GM12878 (cell line): ENCODE measurements around the gene ADA. TPM values are rescaled to one million over a fixed set of nuclear protein-coding genes. Genes with fewer than 3 reads are reported as not detected.

ENCODE experiments used
- ATAC-seq: fragments of 200-7000 bp; cut with Tn5 transposase; 3 replicates; pipeline ENCODE4 v1.9.1; 2020; ENCODE audit warnings: mild to moderate bottlenecking, moderate library complexity
- BruUV-seq: library from RNA; stranded (reverse); fragments of 400-500 nt; replicated peaks from 2 replicates; lab custom pipeline; 2021; lab: Mats Ljungman, UMichigan
- CTCF ChIA-PET: fragments of 300-600 bp; sonication (Branson Sonifier 250); formaldehyde crosslinking; extraction: SDS; loops from one replicate; lab custom pipeline; 2021; ENCODE audit warnings: inconsistent platforms; lab: Yijun Ruan, JAX
- POLR2A ChIA-PET: fragments of 350-600 bp; formaldehyde crosslinking; extraction: SDS; loops from one replicate; lab custom pipeline; 2021; ENCODE audit warnings: inconsistent platforms; lab: Charles Lee
- RAD21 ChIA-PET: fragments of 300-600 bp; sonication (Branson Sonifier 250); formaldehyde crosslinking; loops from one replicate; lab custom pipeline; 2023; ENCODE audit warnings: antibody characterized with exemption; ENCODE audit not compliant: unreplicated experiment; lab: Charles Lee
- SMC1A ChIA-PET: fragments of 300-600 bp; sonication (Branson Sonifier 250); formaldehyde crosslinking; loops from one replicate; lab custom pipeline; 2023; ENCODE audit not compliant: unreplicated experiment, uncharacterized antibody; lab: Charles Lee
- DNase-seq: peaks from one replicate; pipeline ENCODE4 v3.0.0-alpha.2; 2011; ENCODE audit warnings: low read depth, low spot score
- FAIRE-seq: peaks from 3 replicates; lab custom pipeline; 2011; peaks lifted over from hg19 to GRCh38; lab: Jason Lieb, UNC
- H2AFZ ChIP-seq: 2 replicates; pipeline ENCODE4 v1.6.0; 2011; ENCODE audit warnings: low read depth, low read length, control low read depth; ENCODE audit not compliant: control insufficient read depth
- H3K27ac ChIP-seq: 2 replicates; pipeline ENCODE4 v1.5.1; 2011; ENCODE audit warnings: control low read depth; ENCODE audit not compliant: control insufficient read depth, insufficient read depth
- H3K27me3 ChIP-seq, 2 experiments: replicated peaks in 1 of 2; 2 replicates each; pipeline versions ENCODE4 v1.6.0 to v1.6.1; 2011; ENCODE audit warnings: low read length in 1 of 2; ENCODE audit not compliant: control insufficient read depth in 2 of 2, insufficient read depth in 2 of 2
- H3K36me3 ChIP-seq, 2 experiments: 2 replicates each; pipeline ENCODE4 v1.5.1; 2011; ENCODE audit warnings: low read length in 1 of 2; ENCODE audit not compliant: control insufficient read depth in 2 of 2, insufficient read depth in 2 of 2
- H3K4me1 ChIP-seq: 2 replicates; pipeline ENCODE4 v1.6.1; 2011; ENCODE audit warnings: mild to moderate bottlenecking, low read length, moderate library complexity, mixed read lengths; ENCODE audit not compliant: control insufficient read depth, insufficient read depth
- H3K4me2 ChIP-seq: 2 replicates; pipeline ENCODE4 v1.6.0; 2011; ENCODE audit warnings: control low read depth; ENCODE audit not compliant: control insufficient read depth, insufficient read depth
- H3K4me3 ChIP-seq: fragments of 200-600 bp; sonication (generic); 2 replicates; pipeline ENCODE4 v1.5.1; 2016
- H3K79me2 ChIP-seq: 2 replicates; pipeline ENCODE4 v1.6.0; 2011; ENCODE audit warnings: low read length; ENCODE audit not compliant: control insufficient read depth, insufficient read depth
- H3K9ac ChIP-seq: 2 replicates; pipeline ENCODE4 v1.8.0; 2011; ENCODE audit warnings: low read length, control low read depth, mixed read lengths; ENCODE audit not compliant: control insufficient read depth, insufficient read depth
- H3K9me3 ChIP-seq: replicated peaks from 3 replicates; pipeline ENCODE4 v1.5.1; 2011; ENCODE audit warnings: mild to moderate bottlenecking, low read length; ENCODE audit not compliant: control insufficient read depth, insufficient read depth
- H4K20me1 ChIP-seq: 2 replicates; pipeline ENCODE4 v1.6.0; 2011; ENCODE audit not compliant: control insufficient read depth, insufficient read depth
- E2F4 ChIP-seq: IDR thresholded peaks from 2 replicates; pipeline ENCODE4 v1.6.1; 2012; ENCODE audit warnings: low read depth, low read length, improper control_type of control experiment
- EED ChIP-seq: sonication (generic); IDR thresholded peaks from 2 replicates; pipeline ENCODE4 v1.6.1; 2016; ENCODE audit warnings: antibody characterized with exemption, low read depth
- ESRRA ChIP-seq: IDR thresholded peaks from 2 replicates; pipeline ENCODE4 v1.6.1; 2012; ENCODE audit warnings: mild to moderate bottlenecking, low read length, improper control_type of control experiment
- HDGF ChIP-seq: fragments of 450-650 bp; IDR thresholded peaks from 2 replicates; pipeline ENCODE4 v1.6.1; 2016; ENCODE audit warnings: antibody characterized with exemption
- MTA3 ChIP-seq: IDR thresholded peaks from 2 replicates; pipeline ENCODE4 v1.6.1; 2012; ENCODE audit warnings: low read length, inconsistent platforms, borderline replicate concordance
- MXI1 ChIP-seq: fragments of 150-350 bp; IDR thresholded peaks from 2 replicates; pipeline ENCODE4 v1.6.1; 2011; ENCODE audit warnings: low read depth, mild to moderate bottlenecking, inconsistent platforms, low read length, improper control_type of control experiment
- NFXL1 ChIP-seq: fragments of 450-650 bp; IDR thresholded peaks from 2 replicates; pipeline ENCODE4 v1.6.1; 2017; ENCODE audit warnings: antibody characterized with exemption, mild to moderate bottlenecking, borderline replicate concordance
- RCOR1 ChIP-seq: conservative IDR thresholded peaks from 2 replicates; pipeline ENCODE4 v1.6.1; 2012; ENCODE audit warnings: low read depth, low read length, improper control_type of control experiment
- SREBF2 ChIP-seq: IDR thresholded peaks from 2 replicates; pipeline ENCODE4 v1.6.1; 2012; ENCODE audit warnings: mild to moderate bottlenecking, low read length
- SRF ChIP-seq, 2 experiments: IDR thresholded peaks; 2 replicates each; pipeline ENCODE4 v1.6.1; 2011; ENCODE audit warnings: low read depth in 2 of 2, low read length in 2 of 2, mild to moderate bottlenecking in 1 of 2, moderate library complexity in 1 of 2
- SUZ12 ChIP-seq: fragments of 200-600 bp; sonication (generic); IDR thresholded peaks from one replicate; pipeline ENCODE4 v1.6.1; 2018; ENCODE audit warnings: antibody characterized with exemption, mild to moderate bottlenecking; ENCODE audit not compliant: unreplicated experiment
- ZNF274 ChIP-seq: IDR thresholded peaks from one replicate; pipeline ENCODE4 v1.8.0; 2011; ENCODE audit not compliant: insufficient read length, insufficient read depth
- WGBS: methylation state at CpG from one replicate; pipeline ENCODE4 v1.1.6; 2016; ENCODE audit warnings: low lambda C conversion rate; ENCODE audit not compliant: insufficient replicate concordance, insufficient coverage; ENCODE audit errors: missing lambda C conversion rate; 5-methylcytosine and 5-hydroxymethylcytosine counted together
- in situ Hi-C: fragments of 300-500 bp; cut with MboI; formaldehyde crosslinking; loops from 9 replicates; pipeline ENCODE4 v1.14.3; 2018; ENCODE audit warnings: mixed read lengths
- intact Hi-C: fragments of 100-400 bp; cut with micrococcal nuclease; formaldehyde crosslinking; loops from one replicate; pipeline ENCODE4 v1.14.2; 2022; ENCODE audit not compliant: unreplicated experiment
- polyA plus RNA-seq, 11 experiments: library from polyadenylated mRNA; depleted of rRNA in 4 of 11; unstranded in 6 of 11; stranded (reverse) in 5 of 11; fragments of >200 nt; fragmentation: Nextera tagmentation in 4 of 11; fragmentation: Illumina TruSeq in 1 of 11; extraction: Ambion mirVana in 4 of 11; extraction: Trizol in 1 of 11; gene quantifications; 1 replicate in 1 of 11; 2 replicates in 10 of 11; pipeline versions ENCODE4 v1.2.1 to v1.2.3, GENCODE V29; 2011 to 2016; ENCODE audit warnings: inconsistent platforms in 2 of 11, missing spikeins in 2 of 11, low read depth in 1 of 11
- total RNA-seq, 4 experiments: library from RNA; depleted of rRNA in 3 of 4; stranded (reverse); fragments of >200 nt in 3 of 4; fragmentation: Illumina TruSeq in 1 of 4; extraction: Trizol in 1 of 4; gene quantifications; 2 replicates each; pipeline versions ENCODE4 v1.2.1 to v1.2.3, GENCODE V29; 2013 to 2021
- TF ChIP-seq, protein P1 (sequence below): fragments of 450-650 bp; IDR thresholded peaks from 2 replicates; pipeline ENCODE4 v1.6.1; 2016; ENCODE audit warnings: mild to moderate bottlenecking

ADA gene
- total and polyA plus RNA-seq, 10 of the 15 experiments (the other 5 are each of a cell fraction or from before 2014, with no cell fraction given) = 40.9 to 217 (median 90.8) TPM

GRCh38 chr20:44572551-44573500 lies 78.7 kb downstream of the ADA start:
- in situ Hi-C loops (no loop called here), intact Hi-C loops (no loop called here)
- ChIA-PET SMC1A (interaction anchor here (0.8 to 5.8 kb wide), 6 partner anchors 15 to 110 kb away, joined by 3 to 85 read pairs (median 18); no protein-coding TSS in a partner anchor), POLR2A (no interaction called here)
- no peak overlapping the region for H2AFZ ChIP-seq
- H3K36me3 ChIP-seq = no peaks in the 10 kb centered on the region
- no peak overlapping the region for H3K9ac ChIP-seq
- BruUV-seq = no TSS peak
- TF ChIP-seq HDGF (no peak), SREBF2 (no peak), MXI1 (no peak), MTA3 (no peak), E2F4 (no peak), SRF (IDR thresholded peaks at IDR 0.05; ENCODE audit: low read depth in 2 of 2, low read length in 2 of 2) (no peak), ESRRA (no peak), NFXL1 (no peak), ZNF274 (no peak), RCOR1 (no peak), EED (no peak), SUZ12 (no peak)
- TF ChIP-seq, protein P1, sequence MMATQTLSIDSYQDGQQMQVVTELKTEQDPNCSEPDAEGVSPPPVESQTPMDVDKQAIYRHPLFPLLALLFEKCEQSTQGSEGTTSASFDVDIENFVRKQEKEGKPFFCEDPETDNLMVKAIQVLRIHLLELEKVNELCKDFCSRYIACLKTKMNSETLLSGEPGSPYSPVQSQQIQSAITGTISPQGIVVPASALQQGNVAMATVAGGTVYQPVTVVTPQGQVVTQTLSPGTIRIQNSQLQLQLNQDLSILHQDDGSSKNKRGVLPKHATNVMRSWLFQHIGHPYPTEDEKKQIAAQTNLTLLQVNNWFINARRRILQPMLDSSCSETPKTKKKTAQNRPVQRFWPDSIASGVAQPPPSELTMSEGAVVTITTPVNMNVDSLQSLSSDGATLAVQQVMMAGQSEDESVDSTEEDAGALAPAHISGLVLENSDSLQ = no peak
- TF ChIP-seq, all 136 proteins: peak for 0
- ATAC-seq = no peak
- Histone ChIP-seq H3K27me3 (no peaks in the 10 kb centered on the region), H4K20me1 (no peaks in the 10 kb centered on the region), H3K4me3 (no peak overlapping the region), H3K9me3 (no peaks in the 10 kb centered on the region), H3K4me2 (no peak overlapping the region), H3K27ac (no peak overlapping the region), H3K79me2 (no peaks in the 10 kb centered on the region), H3K4me1 (peaks cover 8% of the 10 kb centered on the region)
- no peak for FAIRE-seq
- no peak for DNase-seq
- RAD21 ChIA-PET = interaction anchor here (1.0 to 1.6 kb wide), 5 partner anchors 24 to 73 kb away, joined by 3 to 7 read pairs (median 3); no protein-coding TSS in a partner anchor
- WGBS = 62% methylated on average over 6 of the region's 6 CpGs
- CTCF ChIA-PET = interaction anchor here (0.8 to 9.0 kb wide), 5 partner anchors 9 to 111 kb away, joined by 3 to 158 read pairs (median 4); no protein-coding TSS in a partner anchor
